GM18951 (cell line): ENCODE measurements around the gene FAM168A.
"Not testable (repeated sequence)": the region's sequence is repeated elsewhere in the genome, so short reads cannot be mapped to it uniquely, and the experiment has no call there.

Source experiments
- POLR2A ChIP-seq: IDR thresholded peaks from 4 replicates; pipeline ENCODE4 v1.6.1; 2011; ENCODE audit warnings: mild to moderate bottlenecking; ENCODE audit not compliant: insufficient read length, insufficient read depth; ENCODE audit errors: extremely low read depth
- in situ Hi-C: fragments of 300-500 bp; cut with MboI; formaldehyde crosslinking; loops from one replicate; pipeline ENCODE4 v1.12.0; 2022; ENCODE audit warnings: low sequenced_read_pairs, mixed read lengths, inconsistent platforms; ENCODE audit not compliant: unreplicated experiment

FAM168A gene

DNA sequence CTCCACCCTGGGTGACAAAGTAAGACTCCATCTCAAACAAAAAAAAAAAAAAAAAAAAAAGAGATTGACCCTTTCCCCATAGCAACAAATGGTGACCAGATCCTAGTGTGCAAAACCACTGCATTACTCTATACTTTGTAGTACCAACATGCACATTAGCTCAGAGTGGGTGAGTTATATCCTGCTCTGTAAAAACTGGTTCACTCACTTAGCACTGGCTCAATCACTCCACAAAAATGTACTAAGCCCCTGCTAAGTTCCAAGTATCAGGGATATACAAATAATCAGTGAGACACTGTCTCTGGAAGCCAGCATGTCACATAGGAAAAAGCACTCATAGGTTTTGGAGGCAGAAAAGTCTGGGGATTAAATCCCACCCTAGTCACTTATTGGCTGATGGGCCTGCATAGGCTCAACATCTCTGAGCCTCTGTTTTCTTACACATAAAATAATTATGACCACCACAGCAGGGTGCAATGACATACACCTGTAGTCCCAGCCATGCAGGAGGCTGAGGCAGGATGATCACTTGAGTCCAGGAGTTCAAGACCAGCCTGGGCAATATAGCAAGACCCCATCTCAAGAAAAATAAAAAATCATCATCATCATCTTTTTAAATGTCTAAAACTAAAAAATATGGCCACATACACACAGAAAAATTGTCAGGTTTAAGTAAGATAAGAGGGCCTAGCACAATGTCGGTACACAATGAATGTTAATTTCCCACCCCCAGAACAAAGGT, 11.9 kb downstream of the FAM168A start:
- in situ Hi-C loops, result no loop called here
- TF ChIP-seq POLR2A, result no peak

GRCh38 chr11:73584831-73585230, 13.1 kb downstream of the FAM168A start:
- in situ Hi-C loops, result no loop called here
- TF ChIP-seq POLR2A, result no peak

DNA sequence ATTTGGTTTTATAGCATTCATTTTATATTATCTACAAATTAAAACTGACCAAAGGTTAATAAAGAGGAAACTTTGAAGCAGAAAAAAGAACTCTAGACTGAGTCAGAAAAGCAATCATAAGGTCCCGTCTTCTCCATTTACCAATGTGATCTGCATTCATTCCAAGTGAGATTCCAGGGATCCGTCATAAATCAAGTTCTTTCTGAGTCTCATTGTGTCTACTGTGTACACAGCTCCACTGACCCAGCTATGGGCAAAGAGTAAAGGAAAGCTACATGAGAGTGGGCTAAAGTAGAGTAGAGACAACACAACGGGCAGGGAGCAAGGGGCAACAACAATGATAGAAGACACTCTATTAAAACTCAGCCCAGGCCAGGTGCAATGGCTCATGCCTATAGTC, 15.3 kb downstream of the FAM168A start:
- no peak for TF ChIP-seq POLR2A
- in situ Hi-C loops, result no loop called here

DNA sequence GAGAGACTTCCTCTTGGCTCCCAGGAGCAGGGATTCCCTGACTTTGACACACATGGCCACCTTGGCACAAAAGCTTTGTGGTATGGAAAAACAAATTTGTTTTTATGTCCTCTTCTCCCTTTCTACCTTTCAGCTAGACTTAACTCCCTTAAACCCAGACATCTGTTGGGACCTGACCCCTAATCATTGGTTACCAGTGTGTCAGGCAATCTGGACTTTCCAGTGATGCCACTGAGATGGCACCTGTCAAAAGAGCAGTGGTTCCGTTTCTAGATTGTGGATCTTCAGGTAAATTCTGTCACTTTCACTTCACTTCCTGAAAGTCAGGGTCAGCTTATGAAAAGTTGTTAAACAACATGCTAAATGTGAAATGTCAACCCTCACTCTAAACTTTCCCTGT, 17.2 kb downstream of the FAM168A start:
- in situ Hi-C loops, result not testable (repeated sequence)

DNA sequence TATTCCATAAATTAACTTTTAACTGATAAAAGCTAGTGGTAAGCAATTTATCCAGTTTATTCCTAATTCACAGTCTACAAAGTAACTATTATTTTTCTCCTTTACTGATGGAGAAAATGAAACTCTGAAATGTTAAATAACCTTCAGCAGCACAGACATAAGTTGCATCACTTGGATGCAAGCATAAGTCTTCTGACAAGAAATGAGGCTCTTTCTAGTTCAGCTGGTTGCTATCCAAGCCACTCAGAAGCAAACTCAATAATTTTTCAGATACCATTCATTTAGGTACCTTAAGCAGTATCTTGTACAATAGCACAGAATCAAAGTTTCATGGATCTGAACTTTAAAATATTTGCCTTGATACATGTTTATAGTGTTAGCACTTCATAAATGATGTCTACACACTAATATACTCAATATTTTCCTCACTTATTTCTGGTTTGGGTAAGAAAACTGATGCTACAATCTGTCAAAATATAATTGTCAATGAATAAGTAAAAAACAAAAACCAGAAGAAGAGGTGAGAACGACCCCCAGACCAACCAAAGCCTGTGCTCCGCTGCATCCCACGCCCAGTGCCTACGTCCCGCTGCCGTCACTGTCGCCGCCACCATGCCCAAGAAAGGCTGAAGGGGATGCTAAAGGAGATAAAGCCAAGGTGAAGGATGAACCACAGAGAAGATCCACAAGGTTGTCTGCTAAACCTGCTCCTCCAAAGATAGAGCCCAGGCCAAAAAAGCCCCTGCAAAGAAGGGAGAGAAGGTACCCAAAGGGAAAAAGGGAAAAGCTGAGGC, 18.1 kb downstream of the FAM168A start:
- in situ Hi-C loops, result no loop called here
- TF ChIP-seq POLR2A, result no peak

- TF ChIP-seq POLR2A, result no peak
- in situ Hi-C loops, result no loop called here
Observed at GRCh38 chr11:73578592-73579185, 19.2 kb downstream of the FAM168A start.

DNA sequence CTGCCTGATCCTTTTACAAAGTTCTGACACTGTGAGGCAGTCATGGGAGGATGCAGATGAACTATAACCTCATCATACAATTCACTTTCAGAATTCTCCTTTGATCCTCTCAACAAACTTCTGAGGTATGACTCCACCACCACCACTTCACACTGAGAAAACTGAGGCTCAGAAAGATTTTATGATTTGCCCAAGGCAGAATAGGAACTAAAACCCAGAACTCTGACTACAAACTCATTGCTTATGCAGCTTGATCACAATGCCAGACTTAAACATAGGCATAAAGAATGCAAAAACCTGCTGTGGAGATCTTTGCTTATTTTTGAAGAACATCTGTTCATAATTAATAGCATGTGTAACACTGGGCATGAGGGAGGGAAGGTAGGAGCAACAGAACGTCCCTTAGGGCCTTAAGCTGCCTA, 20.4 kb downstream of the FAM168A start:
- TF ChIP-seq POLR2A, result no peak
- in situ Hi-C loops, result no loop called here

GRCh38 chr11:73576185-73576614, 21.7 kb downstream of the FAM168A start:
- TF ChIP-seq POLR2A, result no peak

GRCh38 chr11:73571982-73572381, 25.9 kb downstream of the FAM168A start:
- in situ Hi-C loops, result not testable (repeated sequence)

More at GRCh38 chr11:73576185-73576614, 21.7 kb downstream of the FAM168A start:
- in situ Hi-C loops, result no loop called here

DNA sequence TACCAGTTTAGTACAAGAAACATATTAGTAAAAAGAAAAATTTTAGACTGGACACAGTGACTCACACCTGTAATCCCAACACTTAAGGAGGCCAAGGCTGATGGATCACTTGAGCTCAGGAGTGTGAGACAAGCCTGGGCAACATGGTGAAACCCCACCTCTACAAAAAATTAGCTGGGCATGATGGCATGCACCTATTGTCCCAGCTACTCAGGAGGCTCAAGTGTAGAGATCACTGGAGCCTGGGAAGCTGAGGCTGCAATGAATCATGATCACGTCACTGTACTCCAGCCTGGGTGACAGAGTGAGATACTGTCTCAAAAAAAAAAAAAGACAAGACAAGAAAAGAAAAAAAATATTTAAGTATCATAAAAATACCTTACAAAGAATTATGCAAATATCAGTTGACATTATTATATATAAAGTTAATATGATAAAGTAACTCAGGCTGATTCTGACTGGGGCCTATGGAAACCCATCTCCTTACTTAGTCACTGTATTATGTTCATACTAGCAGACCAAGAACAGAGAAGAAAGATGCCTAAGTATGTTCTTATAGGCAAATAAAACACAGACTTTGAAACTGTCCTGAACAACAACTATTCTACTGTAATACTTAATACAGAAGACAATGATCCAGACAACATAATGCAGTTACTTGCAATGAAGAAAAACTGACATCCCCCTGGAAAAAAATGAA, 27.3 kb downstream of the FAM168A start:
- TF ChIP-seq POLR2A, result no peak
- in situ Hi-C loops, result no loop called here

GRCh38 chr11:73566977-73567755, 30.7 kb downstream of the FAM168A start:
- in situ Hi-C loops, result no loop called here
- no peak for TF ChIP-seq POLR2A

GRCh38 chr11:73566422-73566821, 31.5 kb downstream of the FAM168A start:
- in situ Hi-C loops, result no loop called here
- TF ChIP-seq POLR2A, result no peak
